ENCODE data around the gene JCAD.

GRCh38 chr10:30028006-30028737 is 31.2 kb downstream of the JCAD start:
- TF ChIP-seq REST (IDR thresholded peaks at IDR 0.05; ENCODE audit: borderline replicate concordance) (no peak), SMC3 (conservative IDR thresholded peaks at IDR 0.05; ENCODE audit: poor library complexity) (no peak), CTCF (IDR thresholded peaks at IDR 0.05; ENCODE audit: poor library complexity, severe bottlenecking) (no peak), EP300 (conservative IDR thresholded peaks at IDR 0.05; ENCODE audit: poor library complexity, severe bottlenecking) (no peak), RAD21 (conservative IDR thresholded peaks at IDR 0.05) (no peak), TAF1 (IDR thresholded peaks at IDR 0.05; ENCODE audit: low read depth) (no peak), EZH2 (IDR thresholded peaks at IDR 0.05; ENCODE audit: borderline replicate concordance, insufficient read depth, low read length, poor library complexity, severe bottlenecking) (no peak)
